GM19395 (cell line): ENCODE data around the gene OR6Q1.

ENCODE experiments used
- ATAC-seq: cut with Tn5 transposase; IDR thresholded peaks from one replicate; pipeline ENCODE4 v1.9.1; 2021; ENCODE audit warnings: mild to moderate bottlenecking, moderate library complexity; ENCODE audit not compliant: unreplicated experiment

Gene OR6Q1

GRCh38 chr11:58057481-58057880 is 26.7 kb downstream of the OR6Q1 start:
- no peak for ATAC-seq

- ATAC-seq: no peak
Measured at GRCh38 chr11:58058276-58059006, 27.7 kb downstream of the OR6Q1 start.

GRCh38 chr11:58059007-58059350 is 28.2 kb downstream of the OR6Q1 start:
- no peak for ATAC-seq

- ATAC-seq: no peak
Measured at GRCh38 chr11:58060535-58060934, 29.8 kb downstream of the OR6Q1 start.

GRCh38 chr11:58060939-58061672 is 30.4 kb downstream of the OR6Q1 start:
- no peak for ATAC-seq

- ATAC-seq: no peak
Measured at GRCh38 chr11:58061813-58062212, 31.1 kb downstream of the OR6Q1 start.

- ATAC-seq: no peak
Measured at GRCh38 chr11:58067685-58068084, 36.9 kb downstream of the OR6Q1 start.

- no peak for ATAC-seq
Measured at GRCh38 chr11:58068655-58069054, 37.9 kb downstream of the OR6Q1 start.

- no peak for ATAC-seq
Measured at GRCh38 chr11:58070585-58070984, 39.8 kb downstream of the OR6Q1 start.

GRCh38 chr11:58075781-58076180 is 45.0 kb downstream of the OR6Q1 start:
- no peak for ATAC-seq
